PFSK-1 (cell line): ENCODE data around the gene DHRS12.

Experiments used
- SIN3A ChIP-seq: IDR thresholded peaks from 2 replicates; pipeline ENCODE4 v1.6.1; 2012; ENCODE audit warnings: mild to moderate bottlenecking, low read length, moderate library complexity, borderline replicate concordance; ENCODE audit not compliant: insufficient read depth
- TAF1 ChIP-seq: IDR thresholded peaks from 2 replicates; pipeline ENCODE4 v1.6.1; 2012; ENCODE audit warnings: low read length, control low read depth, borderline replicate concordance; ENCODE audit not compliant: insufficient read depth

GRCh38 chr13:51772781-51773180 is 31.2 kb downstream of the DHRS12 start:
- no peak for TF ChIP-seq SIN3A
- TF ChIP-seq TAF1, result no peak
